HUES48 (cell line): ENCODE results near the gene SEL1L2.

Source experiments
- H3K27ac ChIP-seq: one replicate; pipeline ENCODE4 v1.7.0; 2013; ENCODE audit warnings: low read depth, low read length, inconsistent platforms
- H3K27me3 ChIP-seq: 2 replicates; pipeline ENCODE4 v1.6.1; 2013; ENCODE audit warnings: mild to moderate bottlenecking, low read length; ENCODE audit not compliant: control insufficient read depth, insufficient read depth
- H3K36me3 ChIP-seq: 2 replicates; pipeline ENCODE4 v1.6.1; 2013; ENCODE audit warnings: low read length; ENCODE audit not compliant: control insufficient read depth, insufficient read depth
- H3K4me1 ChIP-seq: 2 replicates; pipeline ENCODE4 v1.6.1; 2013; ENCODE audit warnings: mild to moderate bottlenecking, low read length; ENCODE audit not compliant: control insufficient read depth, insufficient read depth
- H3K4me3 ChIP-seq: 2 replicates; pipeline ENCODE4 v1.5.1; 2013; ENCODE audit warnings: mild to moderate bottlenecking, low read depth, low read length
- H3K9ac ChIP-seq: 2 replicates; pipeline ENCODE4 v1.6.1; 2013; ENCODE audit warnings: mild to moderate bottlenecking, low read depth, low read length, moderate library complexity
- H3K9me3 ChIP-seq: 2 replicates; pipeline ENCODE4 v1.6.1; 2013; ENCODE audit warnings: low read length; ENCODE audit not compliant: control insufficient read depth, insufficient read depth

SEL1L2 gene

DNA sequence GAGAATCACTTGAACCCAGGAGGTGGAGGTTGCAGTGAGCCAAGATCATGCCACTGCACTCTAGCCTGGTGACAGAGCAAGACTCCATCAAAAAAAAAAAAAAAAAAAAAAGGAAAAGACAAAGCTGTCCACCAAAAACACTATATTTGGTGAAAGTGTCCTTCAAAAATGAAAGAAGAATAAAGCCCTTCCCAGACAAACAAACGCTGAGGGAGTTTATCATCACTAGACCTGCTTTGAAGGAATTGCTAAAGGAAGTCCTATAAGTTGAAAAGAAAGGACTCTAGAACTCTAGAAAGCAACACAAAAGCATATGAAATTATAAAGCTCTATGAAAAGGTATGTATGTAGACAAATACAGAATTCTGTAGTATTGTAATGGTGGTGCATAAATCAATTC lies 98.8 kb downstream of the SEL1L2 start:
- H3K9me3 ChIP-seq = peaks cover 4% of the 10 kb centered on the region; the same call in 1 of the 2 replicates
- H3K9ac ChIP-seq = no peak overlapping the region
- no peaks in the 10 kb centered on the region for H3K36me3 ChIP-seq
- H3K27ac ChIP-seq = no peak overlapping the region
- H3K4me3 ChIP-seq = no peak overlapping the region
- H3K4me1 ChIP-seq = no peaks in the 10 kb centered on the region
- H3K27me3 ChIP-seq = no peaks in the 10 kb centered on the region

GRCh38 chr20:13884803-13885202 lies 105.6 kb downstream of the SEL1L2 start:
- no peak overlapping the region for H3K27ac ChIP-seq
- H3K27me3 ChIP-seq = no peaks in the 10 kb centered on the region
- H3K9ac ChIP-seq = no peak overlapping the region
- no peaks in the 10 kb centered on the region for H3K4me1 ChIP-seq
- H3K4me3 ChIP-seq = no peak overlapping the region
- H3K9me3 ChIP-seq = no peaks in the 10 kb centered on the region
- H3K36me3 ChIP-seq = no peaks in the 10 kb centered on the region

DNA sequence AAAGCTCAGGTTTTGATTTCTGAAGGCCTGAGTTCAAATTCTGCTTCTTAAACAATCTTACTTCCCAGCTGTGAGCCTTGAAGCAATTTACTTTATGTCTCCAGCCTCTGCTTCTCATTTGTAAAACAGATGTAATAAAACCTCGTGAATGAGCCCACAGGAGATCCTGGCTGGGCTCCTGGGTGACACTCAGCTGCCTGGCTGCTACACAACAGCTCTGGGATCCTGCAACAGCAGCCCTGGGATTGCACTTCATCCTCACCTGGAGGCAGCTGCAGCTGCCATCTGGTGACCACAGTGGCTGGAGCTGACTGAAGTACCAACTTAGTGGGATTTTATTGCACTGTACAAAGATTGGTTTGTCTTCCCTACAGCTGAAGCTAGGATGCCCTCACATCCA lies 107.0 kb downstream of the SEL1L2 start:
- Histone ChIP-seq H3K9ac (no peak overlapping the region), H3K27me3 (no peaks in the 10 kb centered on the region), H3K9me3 (no peaks in the 10 kb centered on the region), H3K27ac (no peak overlapping the region), H3K4me3 (no peak overlapping the region), H3K36me3 (no peaks in the 10 kb centered on the region), H3K4me1 (no peaks in the 10 kb centered on the region)

GRCh38 chr20:13878566-13878965 lies 111.8 kb downstream of the SEL1L2 start:
- Histone ChIP-seq H3K4me1 (peaks cover 28% of the 10 kb centered on the region), H3K9me3 (no peaks in the 10 kb centered on the region), H3K27ac (no peak overlapping the region), H3K9ac (no peak overlapping the region), H3K27me3 (no peaks in the 10 kb centered on the region), H3K36me3 (no peaks in the 10 kb centered on the region), H3K4me3 (no peak overlapping the region)

- Histone ChIP-seq H3K27me3 (no peaks in the 10 kb centered on the region), H3K9me3 (no peaks in the 10 kb centered on the region), H3K4me1 (peaks cover 29% of the 10 kb centered on the region), H3K4me3 (no peak overlapping the region), H3K9ac (no peak overlapping the region), H3K36me3 (no peaks in the 10 kb centered on the region), H3K27ac (no peak overlapping the region)
These were observed 112.6 kb downstream of the SEL1L2 start for GRCh38 chr20:13877793-13878192.

DNA sequence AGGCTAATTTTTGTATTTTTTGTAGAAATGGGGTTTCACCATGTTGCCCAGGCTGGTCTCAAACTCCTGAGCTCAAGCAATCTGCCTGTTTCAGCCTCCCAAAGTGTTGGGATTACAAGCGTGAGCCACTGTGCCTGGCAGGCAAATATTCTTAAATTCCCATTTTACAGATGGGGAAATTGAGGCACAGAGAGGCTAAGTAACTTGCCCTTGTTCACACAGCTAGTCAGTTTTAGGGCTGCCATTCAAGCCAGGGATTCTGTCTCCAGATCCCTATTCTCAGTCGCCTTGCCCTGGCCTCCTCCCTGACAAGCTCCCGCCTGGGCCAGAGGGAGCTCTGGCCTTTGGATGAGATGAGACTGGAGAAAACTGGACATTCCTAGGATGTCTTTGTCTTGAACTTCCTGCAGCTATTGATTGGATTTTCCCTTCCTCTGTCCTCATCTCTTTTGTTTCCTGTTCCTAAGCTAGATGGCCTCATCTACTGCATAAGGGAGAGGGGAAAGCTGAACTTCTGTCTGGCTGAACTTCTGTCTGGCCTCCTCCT lies 115.1 kb downstream of the SEL1L2 start:
- peaks cover 29% of the 10 kb centered on the region for H3K4me1 ChIP-seq
- H3K27me3 ChIP-seq = no peaks in the 10 kb centered on the region
- no peak overlapping the region for H3K9ac ChIP-seq
- H3K4me3 ChIP-seq = no peak overlapping the region
- peak overlapping the region; percentile 68 for H3K27ac ChIP-seq
- H3K36me3 ChIP-seq = no peaks in the 10 kb centered on the region
- no peaks in the 10 kb centered on the region for H3K9me3 ChIP-seq

DNA sequence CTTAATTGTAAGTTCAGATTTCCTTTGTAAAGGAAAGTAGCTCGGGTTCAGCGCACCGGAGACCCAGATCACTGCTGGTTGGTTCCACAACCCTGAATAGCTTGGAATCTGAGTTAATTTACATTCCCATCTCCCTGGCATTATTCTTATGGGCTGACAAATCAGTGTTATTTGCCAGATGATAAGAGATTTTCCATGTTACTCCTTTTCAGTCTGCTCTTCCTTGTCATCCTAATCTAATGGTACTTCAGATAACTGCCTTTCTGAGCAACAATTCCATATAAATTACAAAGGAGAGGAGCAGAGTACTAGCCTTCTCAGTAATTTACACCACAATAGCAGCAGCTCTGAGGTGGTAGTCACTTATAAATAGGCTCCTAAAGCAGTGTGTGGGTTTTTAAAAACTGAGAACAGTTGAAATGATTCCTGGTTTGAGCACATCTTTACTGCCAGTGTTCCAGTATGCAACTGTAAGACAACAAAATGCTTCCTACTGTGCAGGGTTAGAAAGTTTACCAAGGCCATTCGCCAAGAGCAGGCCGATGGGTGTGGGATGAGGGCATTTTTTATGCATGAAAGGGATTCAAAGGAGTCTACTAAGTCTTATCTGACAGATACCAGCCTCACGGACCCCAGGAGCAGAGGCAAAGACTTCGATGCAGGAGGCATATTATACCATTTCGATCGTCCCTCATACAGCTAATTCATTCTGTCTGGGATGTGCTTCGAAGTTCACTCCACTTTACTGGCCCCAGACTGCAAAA lies 115.8 kb downstream of the SEL1L2 start:
- Histone ChIP-seq H3K27ac (peak overlapping the region; percentile 68), H3K4me1 (peaks cover 29% of the 10 kb centered on the region), H3K27me3 (no peaks in the 10 kb centered on the region), H3K9me3 (no peaks in the 10 kb centered on the region), H3K9ac (no peak overlapping the region), H3K36me3 (no peaks in the 10 kb centered on the region), H3K4me3 (peak overlapping the region; percentile 23)

DNA sequence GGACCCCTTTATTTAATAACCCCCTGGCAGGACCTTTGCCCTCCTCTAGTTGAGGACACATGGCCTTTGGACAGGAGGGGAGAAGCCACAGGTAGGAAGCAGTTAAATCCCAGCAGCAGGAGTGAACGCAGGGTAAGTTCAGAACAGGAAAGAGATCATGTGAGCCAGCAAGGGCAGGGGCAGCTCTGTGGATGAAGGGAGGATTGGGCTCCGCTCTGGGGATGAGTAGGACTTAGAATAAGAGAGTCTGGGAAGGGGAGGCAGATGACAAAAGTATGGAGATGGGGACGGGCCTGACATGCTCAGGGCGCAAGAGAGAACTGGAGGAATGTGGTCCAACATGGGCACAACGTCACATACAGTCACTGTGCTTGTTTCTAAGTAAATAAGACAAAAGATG lies 116.6 kb downstream of the SEL1L2 start:
- Histone ChIP-seq H3K9ac (no peak overlapping the region), H3K27me3 (no peaks in the 10 kb centered on the region)

DNA sequence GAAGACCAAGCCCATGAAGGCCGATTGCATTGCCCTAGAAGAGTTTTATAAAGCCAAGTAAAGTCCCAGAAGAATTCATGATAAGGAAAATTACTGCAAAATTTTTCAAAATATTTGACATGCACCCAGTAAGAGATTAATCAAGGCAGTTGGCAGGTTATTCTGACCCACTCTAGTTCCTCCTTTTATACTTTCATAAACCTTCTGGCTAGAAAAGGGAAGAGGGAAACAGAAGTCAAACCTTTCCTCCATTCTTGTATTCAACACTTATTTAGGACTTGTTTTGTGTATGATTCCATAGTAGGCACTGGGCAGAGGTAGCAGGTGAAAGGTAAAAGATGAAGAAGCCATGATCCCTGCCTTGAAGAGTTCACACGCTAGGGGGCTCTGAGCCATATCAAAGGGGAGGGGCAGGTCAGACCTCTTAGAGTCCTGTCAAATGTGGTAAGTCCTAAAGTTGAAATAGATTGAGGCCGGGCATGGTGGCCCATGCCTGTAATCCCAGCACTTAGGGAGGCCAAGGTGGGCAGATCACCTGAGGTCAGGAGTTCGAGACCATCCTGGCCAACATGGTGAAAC lies 120.2 kb downstream of the SEL1L2 start:
- no peak overlapping the region for H3K27ac ChIP-seq
- no peaks in the 10 kb centered on the region for H3K27me3 ChIP-seq
- peaks cover 28% of the 10 kb centered on the region for H3K4me1 ChIP-seq
- H3K9me3 ChIP-seq = no peaks in the 10 kb centered on the region
- H3K4me3 ChIP-seq = no peak overlapping the region
- no peaks in the 10 kb centered on the region for H3K36me3 ChIP-seq
- H3K9ac ChIP-seq = no peak overlapping the region

More for the DNA sequence above, 116.6 kb downstream of the SEL1L2 start:
- no peaks in the 10 kb centered on the region for H3K36me3 ChIP-seq
- peak overlapping the region; percentile 23; the same call in 1 of the 2 replicates for H3K4me3 ChIP-seq
- no peaks in the 10 kb centered on the region for H3K9me3 ChIP-seq
- H3K27ac ChIP-seq = peak overlapping the region; percentile 68
- peaks cover 29% of the 10 kb centered on the region for H3K4me1 ChIP-seq

GRCh38 chr20:13868331-13868730 lies 122.1 kb downstream of the SEL1L2 start:
- Histone ChIP-seq H3K4me1 (peaks cover 15% of the 10 kb centered on the region), H3K27me3 (no peaks in the 10 kb centered on the region), H3K36me3 (no peaks in the 10 kb centered on the region), H3K9me3 (no peaks in the 10 kb centered on the region), H3K27ac (no peak overlapping the region), H3K4me3 (no peak overlapping the region), H3K9ac (no peak overlapping the region)

GRCh38 chr20:13865791-13866351 lies 124.5 kb downstream of the SEL1L2 start:
- Histone ChIP-seq H3K9ac (no peak overlapping the region), H3K27me3 (no peaks in the 10 kb centered on the region), H3K36me3 (no peaks in the 10 kb centered on the region), H3K4me3 (no peak overlapping the region), H3K4me1 (peaks cover 15% of the 10 kb centered on the region), H3K9me3 (no peaks in the 10 kb centered on the region), H3K27ac (no peak overlapping the region)
